H1 (cell line): ENCODE data around the gene SUGT1. TPM values are rescaled to one million over a fixed set of nuclear protein-coding genes. Genes with fewer than 3 reads are reported as not detected.

Experiments used
- CTCF ChIA-PET: fragments of 300-600 bp; sonication (Branson Sonifier 250); formaldehyde crosslinking; loops from one replicate; lab custom pipeline; 2021; ENCODE audit not compliant: partially characterized antibody; lab: Charles Lee
- POLR2A ChIA-PET: fragments of 300-600 bp; sonication (Branson Sonifier 250); formaldehyde crosslinking; loops from one replicate; lab custom pipeline; 2021; ENCODE audit warnings: inconsistent platforms; ENCODE audit not compliant: partially characterized antibody; lab: Charles Lee
- DNase-seq, 2 experiments: peaks; one replicate each; pipeline versions ENCODE4 v3.0.0 to v3.0.0-alpha.2; 2010 to 2022; ENCODE audit warnings: low spot score in 2 of 2, low read depth in 1 of 2, mixed read lengths in 1 of 2
- FAIRE-seq: peaks from 2 replicates; lab custom pipeline; 2011; peaks lifted over from hg19 to GRCh38; lab: Jason Lieb, UNC
- H2AFZ ChIP-seq: 2 replicates; pipeline ENCODE4 v1.8.1; 2012; ENCODE audit warnings: low read length, inconsistent platforms
- H2AK5ac ChIP-seq: 2 replicates; pipeline ENCODE4 v1.6.1; 2013; ENCODE audit warnings: low read depth, low read length
- H2BK120ac ChIP-seq: replicated peaks from 2 replicates; pipeline ENCODE3; 2013; ENCODE audit warnings: low read depth, low read length, inconsistent platforms
- H2BK12ac ChIP-seq: 2 replicates; pipeline ENCODE4 v1.6.1; 2013; ENCODE audit warnings: low read depth, low read length
- H2BK15ac ChIP-seq: 2 replicates; pipeline ENCODE4 v1.6.1; 2013; ENCODE audit warnings: low read length
- H2BK20ac ChIP-seq: 2 replicates; pipeline ENCODE4 v1.6.1; 2013; ENCODE audit warnings: low read length
- H2BK5ac ChIP-seq: 2 replicates; pipeline ENCODE4 v1.6.1; 2013; ENCODE audit warnings: low read depth, low read length
- H3K14ac ChIP-seq: 2 replicates; pipeline ENCODE4 v1.6.1; 2013; ENCODE audit warnings: inconsistent platforms; ENCODE audit not compliant: insufficient read length
- H3K18ac ChIP-seq: 2 replicates; pipeline ENCODE4 v1.6.1; 2013; ENCODE audit warnings: low read length; ENCODE audit errors: extremely low read depth
- H3K23ac ChIP-seq: 2 replicates; pipeline ENCODE4 v1.6.1; 2013; ENCODE audit warnings: inconsistent platforms; ENCODE audit not compliant: insufficient read length
- H3K23me2 ChIP-seq: 2 replicates; pipeline ENCODE4 v1.6.1; 2013; ENCODE audit warnings: low read depth, low read length
- H3K27ac ChIP-seq: 2 replicates; pipeline ENCODE4 v1.6.1; 2011; ENCODE audit warnings: low read depth, low read length, inconsistent platforms
- H3K27me3 ChIP-seq, 4 experiments: replicated peaks in 1 of 4; 1 replicate in 1 of 4; 2 replicates in 3 of 4; pipeline versions ENCODE4 v1.6.1 to v1.8.1; 2011 to 2013; ENCODE audit warnings: low read length in 3 of 4, mild to moderate bottlenecking in 3 of 4, inconsistent platforms in 2 of 4, mixed read lengths in 2 of 4, moderate library complexity in 1 of 4; ENCODE audit not compliant: control insufficient read depth in 3 of 4, insufficient read depth in 3 of 4; ENCODE audit errors: extremely low read depth in 1 of 4
- H3K36me3 ChIP-seq, 4 experiments: 2 replicates each; pipeline versions ENCODE4 v1.6.1 to v1.8.1; 2011 to 2013; ENCODE audit warnings: mild to moderate bottlenecking in 4 of 4, low read length in 3 of 4, moderate library complexity in 2 of 4, control low read depth in 1 of 4, inconsistent platforms in 1 of 4; ENCODE audit not compliant: insufficient read depth in 4 of 4, control insufficient read depth in 2 of 4
- H3K4ac ChIP-seq: replicated peaks from 2 replicates; pipeline ENCODE3; 2013; ENCODE audit warnings: low read length, low read depth, mixed read lengths, inconsistent platforms; ENCODE audit not compliant: insufficient read length
- H3K4me1 ChIP-seq, 4 experiments: replicated peaks in 1 of 4; 1 replicate in 1 of 4; 2 replicates in 3 of 4; pipeline versions ENCODE4 v1.6.1 to v1.8.1; 2011 to 2013; ENCODE audit warnings: low read length in 3 of 4, inconsistent platforms in 2 of 4, mixed read lengths in 1 of 4; ENCODE audit not compliant: insufficient read depth in 4 of 4, control insufficient read depth in 3 of 4
- H3K4me2 ChIP-seq, 2 experiments: 2 replicates each; pipeline versions ENCODE4 v1.6.1 to v1.8.1; 2011 to 2013; ENCODE audit warnings: low read depth in 2 of 2, low read length in 2 of 2, control low read depth in 1 of 2, inconsistent platforms in 1 of 2, mild to moderate bottlenecking in 1 of 2; ENCODE audit not compliant: insufficient read depth in 1 of 2
- H3K4me3 ChIP-seq, 4 experiments: fragments of 200-600, 300-600 bp in 1 of 4; sonication (generic), shearing (Covaris generic), sonication (Bioruptor Twin) in 1 of 4; 2 replicates each; pipeline versions ENCODE4 v1.5.1 to v1.8.1; 2011 to 2016; ENCODE audit warnings: low read length in 4 of 4, low read depth in 3 of 4, control low read depth in 2 of 4, inconsistent platforms in 2 of 4, mild to moderate bottlenecking in 2 of 4, mixed read lengths in 1 of 4, moderate library complexity in 1 of 4; ENCODE audit not compliant: insufficient read depth in 2 of 4; ENCODE audit errors: extremely low read depth in 1 of 4
- H3K56ac ChIP-seq: replicated peaks from 2 replicates; pipeline ENCODE3; 2013; ENCODE audit warnings: low read depth, mild to moderate bottlenecking, mixed read lengths, low read length, inconsistent platforms; ENCODE audit not compliant: insufficient read length
- H3K79me1 ChIP-seq: 2 replicates; pipeline ENCODE4 v1.6.1; 2013; ENCODE audit warnings: low read depth, low read length, control low read depth
- H3K79me2 ChIP-seq, 2 experiments: 2 replicates each; pipeline versions ENCODE4 v1.6.1 to v1.8.1; 2012 to 2013; ENCODE audit warnings: low read length in 2 of 2, mild to moderate bottlenecking in 2 of 2, inconsistent platforms in 1 of 2; ENCODE audit not compliant: insufficient read depth in 2 of 2, control insufficient read depth in 1 of 2
- H3K9ac ChIP-seq, 4 experiments: replicated peaks in 1 of 4; 1 replicate in 1 of 4; 2 replicates in 3 of 4; pipeline versions ENCODE4 v1.6.1 to v1.8.1; 2011 to 2013; ENCODE audit warnings: low read depth in 3 of 4, low read length in 3 of 4, control low read depth in 2 of 4, mild to moderate bottlenecking in 2 of 4, moderate library complexity in 2 of 4, inconsistent platforms in 1 of 4; ENCODE audit errors: extremely low read depth in 1 of 4
- H3K9me3 ChIP-seq, 2 experiments: 2 replicates each; pipeline versions ENCODE4 v1.6.1 to v1.8.1; 2012 to 2013; ENCODE audit warnings: mild to moderate bottlenecking in 2 of 2, moderate library complexity in 2 of 2, control low read depth in 1 of 2, inconsistent platforms in 1 of 2, low read depth in 1 of 2, low read length in 1 of 2, mixed read lengths in 1 of 2; ENCODE audit not compliant: insufficient read depth in 2 of 2
- H4K20me1 ChIP-seq, 2 experiments: replicated peaks in 1 of 2; 2 replicates each; pipeline versions ENCODE3 to v1.8.1; 2011 to 2013; ENCODE audit warnings: inconsistent platforms in 2 of 2, low read length in 2 of 2, mild to moderate bottlenecking in 1 of 2; ENCODE audit not compliant: insufficient read depth in 2 of 2, control insufficient read depth in 1 of 2
- H4K5ac ChIP-seq: 2 replicates; pipeline ENCODE4 v1.6.1; 2013; ENCODE audit warnings: low read length, low read depth, mixed read lengths, inconsistent platforms; ENCODE audit not compliant: insufficient read length
- H4K8ac ChIP-seq: 2 replicates; pipeline ENCODE4 v1.8.0; 2013; ENCODE audit warnings: mild to moderate bottlenecking, moderate library complexity, low read length, inconsistent platforms; ENCODE audit not compliant: insufficient read depth; ENCODE audit errors: extremely low read depth
- H4K91ac ChIP-seq: replicated peaks from 2 replicates; pipeline ENCODE3; 2013; ENCODE audit warnings: low read length, mixed read lengths, inconsistent platforms; ENCODE audit not compliant: insufficient read length
- BACH1 ChIP-seq: IDR thresholded peaks from 2 replicates; pipeline ENCODE4 v1.6.1; 2012; ENCODE audit warnings: low read length, improper control_type of control experiment
- CBX5 ChIP-seq: fragments of 300-800, 300-1000 bp; sonication (generic); IDR thresholded peaks from 2 replicates; pipeline ENCODE4 v1.7.1; 2016; ENCODE audit warnings: antibody characterized with exemption, low read length, low read depth
- CREB1 ChIP-seq: IDR thresholded peaks from 2 replicates; pipeline ENCODE4 v1.6.1; 2012; ENCODE audit warnings: inconsistent platforms
- PHF8 ChIP-seq: fragments of 200-600 bp; sonication (generic); conservative IDR thresholded peaks from 2 replicates; pipeline ENCODE4 v1.7.1; 2012; ENCODE audit warnings: low read depth, mild to moderate bottlenecking, inconsistent platforms, low read length, moderate library complexity
- POLR2AphosphoS5 ChIP-seq: IDR thresholded peaks from 2 replicates; pipeline ENCODE4 v1.6.1; 2011; ENCODE audit warnings: low read depth, low read length
- POU5F1 ChIP-seq: IDR thresholded peaks from 2 replicates; pipeline ENCODE4 v1.6.1; 2011; ENCODE audit warnings: low read depth, mild to moderate bottlenecking, low read length, moderate library complexity
- SIN3A ChIP-seq, 2 experiments: IDR thresholded peaks in 1 of 2; conservative IDR thresholded peaks in 1 of 2; 2 replicates each; pipeline ENCODE4 v1.6.1; 2011 to 2012; ENCODE audit warnings: low read length in 2 of 2, improper control_type of control experiment in 1 of 2, low read depth in 1 of 2, mild to moderate bottlenecking in 1 of 2
- SP2 ChIP-seq: IDR thresholded peaks from 2 replicates; pipeline ENCODE4 v1.6.1; 2012; ENCODE audit warnings: mild to moderate bottlenecking, low read length, inconsistent platforms
- USF2 ChIP-seq: IDR thresholded peaks from 2 replicates; pipeline ENCODE4 v1.6.1; 2011; ENCODE audit warnings: low read length, improper control_type of control experiment
- YY1 ChIP-seq: IDR thresholded peaks from 2 replicates; pipeline ENCODE4 v1.6.1; 2011; ENCODE audit warnings: low read depth, mild to moderate bottlenecking, low read length
- WGBS, 2 experiments: shearing (Covaris generic) in 1 of 2; methylation state at CpG; one replicate each; pipeline versions ENCODE4 v1.1.6 to v1.1.7; 2013 to 2015; ENCODE audit warnings: low lambda C conversion rate in 2 of 2, mixed read lengths in 2 of 2, inconsistent platforms in 1 of 2, low coverage in 1 of 2, missing lambda C conversion rate in 1 of 2; ENCODE audit not compliant: insufficient replicate concordance in 2 of 2, insufficient coverage in 1 of 2, insufficient read length in 1 of 2; ENCODE audit errors: extremely low coverage in 1 of 2, missing lambda C conversion rate in 1 of 2; 5-methylcytosine and 5-hydroxymethylcytosine counted together
- polyA plus RNA-seq, 7 experiments: library from polyadenylated mRNA; depleted of rRNA in 3 of 7; stranded (reverse) in 5 of 7; unstranded in 2 of 7; fragments of >200 nt in 5 of 7; fragments of 200-250 nt in 2 of 7; gene quantifications; 1 replicate in 5 of 7; 2 replicates in 1 of 7; 4 replicates in 1 of 7; pipeline versions ENCODE4 v1.2.1 to v1.2.3, GENCODE V29; 2011 to 2013; ENCODE audit warnings: missing spikeins in 2 of 7, mixed read lengths in 2 of 7
- total RNA-seq: library from RNA; stranded (reverse); fragmentation: NEBNext Ultra II Directional; extraction: Animal tissue kit (Norgen Biotek cat#: 25700); gene quantifications from 2 replicates; pipeline ENCODE4 v1.2.1, GENCODE V29; 2021

Gene SUGT1
- total and polyA plus RNA-seq, 2 of the 8 experiments (the other 6 are each of a cell fraction or from before 2014, with no cell fraction given), result 21.0 to 99.4 TPM

GRCh38 chr13:52686376-52686775 lies 33.7 kb downstream of the SUGT1 start:
- Histone ChIP-seq H4K91ac (no peak overlapping the region), H2BK12ac (no peak overlapping the region), H3K4me1 (no peaks in the 10 kb centered on the region), H2AK5ac (no peak overlapping the region), H3K56ac (no peak overlapping the region), H3K27ac (no peak overlapping the region), H4K20me1 (peaks cover 0 to 2% of the 10 kb centered on the region in 2 experiments), H2BK20ac (no peak overlapping the region), H3K4ac (no peak overlapping the region), H3K9ac (no peak overlapping the region), H3K18ac (no peak overlapping the region), H2BK5ac (no peak overlapping the region), H3K4me2 (no peak overlapping the region), H3K79me2 (0 out of 4 replicates have a peak, but pooled peaks cover 0 to 3% of the 10 kb centered on the region in 2 experiments), H2AFZ (no peak overlapping the region), H3K23ac (no peak overlapping the region), H3K36me3 (peaks cover 1 to 52% (median 10%) of the 10 kb centered on the region in 4 experiments; a peak in 6 of 8 replicates), H3K9me3 (no peaks in the 10 kb centered on the region)
- 93% methylated on average over 4 of the region's 4 CpGs; no CpG with 5 or more reads in 1 of the 2 experiments for WGBS, 2 experiments
- ChIA-PET POLR2A (interaction anchor here (1.6 kb wide), 2 partner anchors 17 to 19 kb away, joined by 3 to 4 read pairs; no protein-coding TSS in a partner anchor), CTCF (interaction anchor here (0.6 to 2.4 kb wide), 2 partner anchors 58 to 122 kb away, joined by 4 to 8 read pairs; no protein-coding TSS in a partner anchor)
- no peak for DNase-seq
- TF ChIP-seq PHF8 (no peak), SIN3A (conservative IDR thresholded peaks at IDR 0.05 in 1 of 2, IDR thresholded peaks at IDR 0.05 in 1 of 2; ENCODE audit: low read depth in 1 of 2, low read length in 2 of 2) (no peak), USF2 (no peak), BACH1 (no peak), YY1 (no peak), POLR2AphosphoS5 (no peak), CBX5 (no peak), POU5F1 (no peak), CREB1 (no peak), SP2 (no peak)
- TF ChIP-seq, all 59 proteins: peak for 0
- Histone ChIP-seq H2BK15ac (no peak overlapping the region), H3K23me2 (no peaks in the 10 kb centered on the region), H4K5ac (no peak overlapping the region), H3K14ac (no peak overlapping the region), H2BK120ac (no peak overlapping the region), H3K27me3 (no peaks in the 10 kb centered on the region), H3K4me3 (no peak overlapping the region), H3K79me1 (no peaks in the 10 kb centered on the region), H4K8ac (no peak overlapping the region)
- peak; percentile 19 for FAIRE-seq
